CD4-positive, alpha-beta T cell treated with Interleukin-21 for 1 hour (primary cell): ENCODE measurements around the gene CRYL1.

ENCODE experiments used
- DNase-seq: peaks from one replicate; pipeline ENCODE4 v3.0.0-alpha.2; 2020

The CRYL1 gene

DNA sequence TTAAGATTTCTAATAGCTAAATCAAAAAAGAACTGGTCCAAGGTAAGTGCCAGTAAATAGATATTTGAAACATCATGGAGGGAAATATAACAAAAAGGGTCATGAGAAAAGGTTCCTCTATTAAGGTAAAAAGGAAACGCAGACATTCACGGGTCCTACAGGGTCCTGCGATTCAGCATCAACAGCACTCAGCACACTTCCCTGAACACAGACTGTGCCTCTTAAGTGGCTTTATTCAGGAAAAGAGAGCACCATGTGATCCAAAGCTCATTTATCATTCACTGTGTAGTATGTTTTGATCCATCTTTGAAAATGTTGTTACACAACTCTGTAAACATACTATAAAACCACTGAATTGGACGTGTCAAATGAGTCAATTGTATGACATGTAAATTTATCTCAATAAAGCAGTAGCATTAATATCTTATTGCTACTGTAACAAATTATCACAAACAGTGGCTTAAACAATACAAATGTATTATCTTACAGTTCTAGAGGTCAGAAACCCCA, 33.7 kb downstream of the CRYL1 start:
- no peak for DNase-seq

DNA sequence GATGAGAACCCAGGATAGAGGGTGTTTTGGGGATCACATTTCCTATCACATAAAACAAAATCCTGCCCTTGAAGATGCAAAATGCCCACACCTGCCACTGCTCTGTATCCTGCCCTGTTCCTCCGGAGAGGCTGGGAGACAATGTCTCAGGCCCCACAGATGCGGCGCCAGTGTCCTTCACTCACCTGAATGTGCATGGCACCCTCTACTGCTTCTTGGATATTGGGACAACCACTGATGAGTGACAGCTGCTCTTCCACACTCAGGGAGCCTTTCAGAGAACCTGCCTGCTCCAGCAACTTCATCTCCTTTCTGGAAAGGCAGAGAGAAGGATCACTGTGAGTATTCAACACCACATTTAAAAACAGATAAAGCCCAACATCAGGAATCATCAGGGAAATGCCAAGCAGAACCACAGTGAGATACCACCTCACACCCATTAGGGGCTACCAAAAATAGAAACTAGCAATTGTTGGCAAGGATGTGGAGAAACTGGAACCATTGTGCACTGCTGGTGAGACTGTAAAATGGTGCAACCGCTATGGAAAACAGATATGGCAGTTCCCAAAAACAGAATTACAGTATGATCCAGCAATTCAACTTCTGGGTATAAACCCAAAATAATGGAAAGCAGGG, 36.4 kb downstream of the CRYL1 start:
- DNase-seq: peak; percentile 60

DNA sequence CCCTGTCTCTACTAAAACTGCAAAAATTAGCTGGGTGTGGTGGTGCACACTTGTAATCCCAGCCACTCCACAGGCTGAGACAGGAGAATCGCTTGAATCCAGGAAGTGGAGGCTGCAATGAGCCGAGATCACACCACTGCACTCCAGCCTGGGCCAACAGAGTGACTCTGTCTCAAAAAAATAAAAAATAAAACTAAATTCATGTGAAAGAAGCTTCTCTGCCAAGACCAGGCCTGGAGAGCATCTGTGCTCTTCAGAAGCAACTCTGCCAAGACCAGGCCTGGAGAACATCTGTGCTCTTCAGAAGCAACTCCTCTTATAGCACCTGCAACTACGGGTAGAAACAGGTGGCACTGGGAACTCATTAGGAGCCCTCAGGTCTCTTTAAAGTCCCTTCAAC, 37.7 kb downstream of the CRYL1 start:
- DNase-seq: no peak

- DNase-seq: no peak
These were observed 42.9 kb downstream of the CRYL1 start for GRCh38 chr13:20482787-20483186.

DNA sequence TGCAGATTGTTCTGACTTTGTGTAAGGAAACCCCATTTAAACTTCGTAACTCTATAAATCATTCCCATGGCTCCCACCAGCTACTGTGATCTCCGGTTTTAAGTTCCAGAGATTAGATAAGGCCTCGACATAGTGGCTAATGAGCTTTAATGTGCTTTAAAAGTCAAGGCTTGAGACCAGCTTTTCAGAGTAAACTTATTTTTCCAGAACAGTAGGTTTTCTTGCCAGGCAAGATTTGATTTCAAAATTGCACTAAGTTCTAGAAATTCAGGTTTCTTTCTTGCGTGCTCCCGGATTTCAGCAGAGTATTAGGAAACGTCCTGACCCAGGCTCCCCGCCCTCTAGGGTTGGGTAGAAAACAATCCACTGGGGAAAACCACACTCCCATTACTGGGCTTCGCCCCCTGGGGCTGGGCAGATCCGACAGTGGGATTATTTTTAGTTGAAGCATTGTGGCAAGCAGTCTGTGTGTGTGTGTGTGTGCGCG, 43.3 kb downstream of the CRYL1 start:
- DNase-seq: no peak

DNA sequence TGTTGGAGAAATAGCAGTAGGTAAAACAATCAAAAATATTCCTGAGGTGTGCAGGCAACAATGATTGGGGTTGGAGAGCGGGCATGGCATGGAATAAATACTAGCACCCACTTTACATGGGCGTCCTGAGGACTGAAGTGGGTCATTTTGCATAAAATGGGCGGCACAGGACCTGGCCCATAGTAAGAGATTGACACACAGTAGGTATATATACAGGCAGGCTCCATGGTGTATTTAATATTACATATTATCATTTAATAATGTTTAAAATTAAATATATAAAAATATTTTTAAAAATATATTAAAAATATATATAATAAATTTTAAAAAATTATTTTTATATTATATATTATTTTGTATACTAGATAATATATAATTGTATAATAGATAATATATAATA, 48.3 kb downstream of the CRYL1 start:
- no peak for DNase-seq

DNA sequence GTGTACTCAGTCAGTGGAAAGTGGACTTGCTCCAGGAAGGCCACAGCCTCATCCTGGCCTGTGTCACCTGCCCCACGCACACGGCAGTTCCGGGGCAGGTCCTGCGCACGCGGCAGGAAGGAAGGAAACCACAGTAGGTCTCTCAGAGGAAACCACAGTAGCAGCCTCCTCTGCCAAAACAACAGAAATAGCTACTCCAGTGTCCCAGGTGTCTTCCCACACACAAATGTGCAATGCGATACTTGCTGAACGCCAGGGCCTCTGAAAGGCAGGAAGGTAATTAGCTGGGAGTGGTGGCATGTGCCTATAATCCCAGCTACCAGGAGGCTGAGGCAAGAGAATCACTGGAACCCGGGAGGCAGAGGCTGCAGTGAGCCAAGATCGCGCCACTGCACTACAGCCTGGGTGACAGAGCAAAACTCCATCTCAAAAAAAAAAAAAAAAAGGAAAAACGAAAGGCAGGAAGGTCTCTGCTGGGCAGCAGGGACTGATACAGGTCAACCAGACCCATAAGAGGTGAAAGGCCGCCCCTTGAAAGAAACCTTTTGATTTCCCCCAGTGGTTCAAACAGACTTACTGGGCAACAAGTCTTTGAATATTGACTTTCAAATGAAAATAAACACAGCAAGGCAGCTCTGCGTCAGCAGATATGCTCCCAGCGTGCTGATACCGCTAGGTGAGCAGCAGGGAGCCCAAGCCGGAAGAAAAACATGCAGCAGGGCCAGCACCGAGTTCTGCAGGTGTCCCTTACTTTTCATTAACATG, 49.5 kb downstream of the CRYL1 start:
- peak; percentile 75 for DNase-seq

GRCh38 chr13:20474515-20474914, 51.1 kb downstream of the CRYL1 start:
- DNase-seq: no peak

GRCh38 chr13:20473888-20474287, 51.8 kb downstream of the CRYL1 start:
- no peak for DNase-seq

GRCh38 chr13:20473139-20473538, 52.5 kb downstream of the CRYL1 start:
- DNase-seq: no peak

GRCh38 chr13:20472531-20472930, 53.1 kb downstream of the CRYL1 start:
- DNase-seq: no peak

GRCh38 chr13:20470136-20470535, 55.5 kb downstream of the CRYL1 start:
- DNase-seq: no peak

DNA sequence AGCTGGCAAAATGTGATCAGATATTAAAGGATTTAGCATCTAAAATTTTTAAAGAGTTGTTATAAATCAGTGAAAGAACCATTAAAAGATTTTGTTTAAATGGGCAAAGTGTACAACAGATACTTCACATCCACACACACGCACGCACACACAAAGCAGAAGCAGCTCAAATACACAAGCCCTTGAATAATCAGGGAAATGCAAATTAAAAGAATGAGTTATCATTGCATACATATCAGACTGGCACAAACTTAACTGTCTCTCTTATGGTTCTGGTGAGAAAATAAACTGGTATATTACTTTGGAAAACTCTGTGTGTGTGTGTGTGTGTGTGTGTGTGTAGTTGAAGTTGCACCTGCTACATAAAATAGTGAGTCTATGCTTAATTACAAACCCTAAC, 59.3 kb downstream of the CRYL1 start:
- no peak for DNase-seq

- DNase-seq: no peak
These were observed 60.3 kb downstream of the CRYL1 start for GRCh38 chr13:20465218-20465879.

- DNase-seq: no peak
These were observed 62.7 kb downstream of the CRYL1 start for GRCh38 chr13:20462921-20463320.

GRCh38 chr13:20462533-20462915, 63.1 kb downstream of the CRYL1 start:
- no peak for DNase-seq

- no peak for DNase-seq
These were observed 63.7 kb downstream of the CRYL1 start for GRCh38 chr13:20461860-20462532.

GRCh38 chr13:20461481-20461859, 64.2 kb downstream of the CRYL1 start:
- no peak for DNase-seq

DNA sequence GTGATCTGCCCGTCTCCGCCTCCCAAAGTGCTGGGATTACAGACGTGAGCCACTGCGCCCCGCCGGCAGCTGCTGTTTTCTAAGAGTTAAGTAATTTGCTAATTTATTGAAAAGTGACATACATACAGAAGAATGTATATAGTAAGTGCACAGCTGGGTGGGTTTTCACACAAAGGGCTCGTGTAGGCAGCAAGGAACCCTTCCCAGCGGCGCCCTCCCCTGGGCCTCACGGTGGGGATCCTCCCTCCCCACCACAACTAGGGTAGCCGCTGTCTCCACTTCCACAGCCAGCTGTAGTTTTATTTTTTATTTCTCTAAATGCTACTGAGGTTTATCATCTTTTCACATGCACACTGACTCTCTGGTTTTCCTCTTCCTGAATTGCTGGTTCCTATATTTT, 64.9 kb downstream of the CRYL1 start:
- no peak for DNase-seq

GRCh38 chr13:20457670-20458069, 68.0 kb downstream of the CRYL1 start:
- DNase-seq: no peak

DNA sequence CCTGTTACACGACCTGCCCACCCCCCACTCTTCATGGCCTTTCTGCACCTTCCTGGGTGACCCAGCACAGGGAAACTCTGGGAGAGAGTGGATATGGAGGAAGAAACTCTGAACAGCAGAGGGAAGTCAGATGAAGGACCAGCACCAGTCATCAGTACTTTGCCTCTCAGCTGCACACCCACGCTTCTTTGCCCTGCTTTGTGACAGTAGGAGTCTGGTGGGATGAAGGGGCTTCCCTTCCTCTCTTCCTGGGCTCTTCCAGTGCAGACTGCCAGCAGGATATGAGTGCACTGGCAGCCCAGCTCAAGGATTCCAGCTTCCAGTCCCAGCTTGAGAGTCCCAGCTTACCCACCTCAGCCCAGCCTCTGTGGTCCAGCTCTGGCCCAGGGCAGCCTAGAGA, 68.9 kb downstream of the CRYL1 start:
- no peak for DNase-seq

- no peak for DNase-seq
These were observed 74.3 kb downstream of the CRYL1 start for GRCh38 chr13:20451397-20451796.

DNA sequence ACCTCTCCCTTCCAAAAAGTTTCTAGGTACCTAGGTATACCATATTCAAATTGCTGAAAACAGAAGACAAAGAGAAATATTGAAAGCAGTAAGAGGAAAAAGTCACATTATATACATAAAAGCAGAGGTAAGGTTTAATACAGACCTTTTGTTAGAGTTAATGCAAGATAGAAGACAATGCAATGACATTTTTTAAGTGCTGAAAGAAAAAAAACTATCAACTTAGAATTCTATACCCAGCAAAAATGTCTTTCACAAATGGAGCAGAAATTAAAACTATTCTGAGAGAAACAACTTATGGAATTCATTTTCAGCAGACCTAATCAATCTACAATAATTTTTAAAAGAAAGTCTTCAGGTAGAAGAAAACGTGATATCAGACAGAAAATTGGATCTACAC, 77.2 kb downstream of the CRYL1 start:
- no peak for DNase-seq
